K562 (cell line): Measurements from ENCODE around the gene DCXR. TPM values are rescaled to one million over a fixed set of nuclear protein-coding genes. Genes with fewer than 3 reads are reported as not detected.
A peak's percentile ranks its signal among the peaks of the same experiment; 100 is the strongest.

Source experiments
- FOXA3 ChIP-seq, 2 experiments: fragments of 450-650 bp in 1 of 2; sonication (generic) in 1 of 2; formaldehyde crosslinking; IDR thresholded peaks in 1 of 2; conservative IDR thresholded peaks in 1 of 2; 2 replicates each; pipeline versions ENCODE4 v1.4.0 to v1.8.0; 2020 to 2022; ENCODE audit warnings: mild to moderate bottlenecking in 2 of 2, missing genetic modification reagents in 1 of 2
- KDM4B ChIP-seq, 2 experiments: fragments of 450-650 bp in 1 of 2; sonication (generic) in 1 of 2; IDR thresholded peaks; 2 replicates each; pipeline ENCODE4 v1.6.1; 2016 to 2017; ENCODE audit warnings: borderline replicate concordance in 2 of 2, antibody characterized with exemption in 1 of 2, low read depth in 1 of 2, mild to moderate bottlenecking in 1 of 2
- MAFK ChIP-seq: IDR thresholded peaks from 2 replicates; pipeline ENCODE4 v1.6.1; 2011; ENCODE audit warnings: low read length, improper control_type of control experiment
- NR3C1 ChIP-seq: sonication (generic); formaldehyde crosslinking; IDR thresholded peaks from 2 replicates; pipeline ENCODE4 v1.8.1; 2022; ENCODE audit warnings: missing genetic modification reagents
- POLR2G ChIP-seq: fragments of 200-400 bp; formaldehyde crosslinking; IDR thresholded peaks from 2 replicates; pipeline ENCODE4 v1.6.1; 2017; ENCODE audit warnings: low read depth, mild to moderate bottlenecking, antibody characterized with exemption, low read length, moderate library complexity
- POLR3G ChIP-seq: IDR thresholded peaks from 2 replicates; pipeline ENCODE4 v1.6.1; 2011; ENCODE audit not compliant: insufficient read length, insufficient replicate concordance; ENCODE audit errors: extremely low read depth
- RFX7 ChIP-seq: fragments of 250-450 bp; sonication (Bioruptor Pico); IDR thresholded peaks from 2 replicates; pipeline ENCODE4 v1.5.1; 2021; ENCODE audit warnings: mild to moderate bottlenecking
- SIN3A ChIP-seq, 2 experiments: fragments of 150-350 bp in 1 of 2; IDR thresholded peaks; 2 replicates each; pipeline ENCODE4 v1.6.1; 2011 to 2016; ENCODE audit warnings: borderline replicate concordance in 2 of 2, low read depth in 2 of 2, low read length in 2 of 2, mild to moderate bottlenecking in 2 of 2, moderate library complexity in 2 of 2; ENCODE audit not compliant: control insufficient read depth in 1 of 2
- SMARCA4 ChIP-seq: fragments of 450-650 bp; IDR thresholded peaks from 2 replicates; pipeline ENCODE4 v1.6.1; 2016
- SRSF3 ChIP-seq: fragments of 200-400 bp; formaldehyde crosslinking; IDR thresholded peaks from 2 replicates; pipeline ENCODE4 v1.6.1; 2016; ENCODE audit warnings: mild to moderate bottlenecking, low read length, moderate library complexity; ENCODE audit not compliant: insufficient read depth
- THRAP3 ChIP-seq: fragments of 450-650 bp; IDR thresholded peaks from 2 replicates; pipeline ENCODE4 v1.6.1; 2016; ENCODE audit warnings: mild to moderate bottlenecking, inconsistent platforms, borderline replicate concordance
- ZNF175 ChIP-seq: fragments of 200-800 bp; sonication (Bioruptor generic); IDR thresholded peaks from 2 replicates; pipeline ENCODE4 v1.6.1; 2016; ENCODE audit warnings: low read depth, mild to moderate bottlenecking, missing genetic modification characterization, missing compliant biosample characterization
- polyA plus RNA-seq, 8 experiments: library from polyadenylated mRNA; depleted of rRNA in 4 of 8; stranded (reverse) in 5 of 8; unstranded in 3 of 8; fragments of >200 nt; fragmentation: Nextera tagmentation in 2 of 8; fragmentation: Illumina TruSeq in 1 of 8; extraction: Ambion mirVana in 2 of 8; extraction: Trizol in 1 of 8; gene quantifications; 2 replicates each; pipeline versions ENCODE4 v1.2.1 to v1.2.3, GENCODE V29; 2011 to 2014; ENCODE audit warnings: inconsistent platforms in 1 of 8, missing spikeins in 1 of 8
- total RNA-seq, 7 experiments: library from RNA; depleted of rRNA in 6 of 7; stranded (reverse); fragments of >200 nt in 6 of 7; fragmentation: Illumina TruSeq in 2 of 7; extraction: Trizol in 2 of 7; gene quantifications; 2 replicates each; pipeline versions ENCODE4 v1.2.1 to v1.2.3, GENCODE V29; 2011 to 2021; ENCODE audit warnings: low replicate concordance in 1 of 7
- TF ChIP-seq, protein P1 (sequence below), 3 experiments: fragments of 200-800 bp in 1 of 3; fragments of 250-450 bp in 1 of 3; fragments of 450-650 bp in 1 of 3; sonication (Bioruptor Pico) in 1 of 3; sonication (Bioruptor generic) in 1 of 3; formaldehyde crosslinking in 1 of 3; IDR thresholded peaks; 2 replicates each; pipeline versions ENCODE4 v1.6.1 to v1.8.0; 2016 to 2022; ENCODE audit warnings: mild to moderate bottlenecking in 2 of 3, missing genetic modification characterization in 2 of 3, missing compliant biosample characterization in 1 of 3, moderate library complexity in 1 of 3
- TF ChIP-seq, protein P2 (sequence below): sonication (generic); IDR thresholded peaks from 2 replicates; pipeline ENCODE4 v1.6.1; 2016
- TF ChIP-seq, protein P3 (sequence below): IDR thresholded peaks from 2 replicates; pipeline ENCODE4 v1.6.1; 2011; ENCODE audit not compliant: insufficient read length; ENCODE audit errors: extremely low read depth

Gene DCXR
- total and polyA plus RNA-seq, 9 of the 15 experiments (the other 6 are each of a cell fraction or from before 2014, with no cell fraction given), result 21.3 to 274 (median 156) TPM

DNA sequence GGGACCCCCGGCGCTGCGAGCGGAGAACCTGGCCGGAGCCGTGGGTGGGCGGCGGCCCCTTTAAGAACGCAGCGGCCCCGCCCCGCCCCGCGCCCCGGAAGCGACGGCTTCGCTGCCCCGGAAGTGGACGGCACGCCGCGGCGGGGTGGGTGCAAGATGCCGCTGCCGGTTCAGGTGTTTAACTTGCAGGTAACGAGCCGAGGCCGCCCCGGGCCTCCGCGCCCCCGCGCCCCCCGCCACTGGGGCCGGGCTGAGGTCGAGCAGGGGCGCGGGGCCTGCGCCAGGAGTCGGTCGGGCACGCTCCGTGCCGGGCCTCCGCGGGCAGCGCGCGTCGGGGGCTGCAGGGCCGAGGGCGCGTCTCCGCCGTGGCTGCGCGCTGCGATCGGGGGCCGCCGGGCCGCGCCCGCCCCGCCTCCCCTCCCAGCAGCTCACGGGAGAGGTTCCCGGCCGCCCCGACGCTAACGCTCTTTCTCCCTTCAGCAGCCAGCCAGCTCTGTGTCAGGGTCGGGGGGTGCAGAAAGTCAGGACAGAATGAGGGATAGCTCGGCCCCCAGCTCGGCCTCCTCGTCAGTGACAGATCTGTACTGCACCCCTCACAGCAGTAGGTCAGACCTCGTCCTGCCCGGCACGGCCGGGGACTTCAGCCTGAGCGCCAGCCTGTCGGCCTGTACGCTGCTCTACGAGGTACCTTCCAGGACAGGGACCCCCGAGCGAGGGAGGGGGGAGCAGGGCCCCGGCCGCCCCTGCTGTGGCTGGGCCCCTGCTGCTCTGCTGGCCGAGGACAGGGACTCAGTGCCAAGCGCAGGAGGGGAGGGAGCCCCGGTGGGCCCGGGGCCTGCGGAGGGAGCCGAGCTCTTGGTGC, 14.5 kb upstream of the DCXR start, which contains the start of the genes GPS1 and RFNG (continued):
- TF ChIP-seq POLR2G (peak; percentile 59), RFX7 (no peak), ZNF175 (CRISPR knock-in tag) (no peak), KDM4B (IDR thresholded peaks at IDR 0.05; ENCODE audit: borderline replicate concordance in 2 of 2, low read depth in 1 of 2) (peak in 1 of 2 experiments; percentile 89; a peak in 2 of 4 replicates), THRAP3 (no peak), POLR3G (no peak), FOXA3 (CRISPR knock-in tag; conservative IDR thresholded peaks at IDR 0.05 in 1 of 2, IDR thresholded peaks at IDR 0.05 in 1 of 2) (no peak), SRSF3 (no peak), SIN3A (IDR thresholded peaks at IDR 0.05; ENCODE audit: borderline replicate concordance in 2 of 2, control insufficient read depth in 1 of 2, low read depth in 2 of 2, low read length in 2 of 2) (peak; percentile 64 to 66; a peak in 1 of 4 replicates), MAFK (no peak), SMARCA4 (no peak), NR3C1 (no peak)
- TF ChIP-seq, protein P1, sequence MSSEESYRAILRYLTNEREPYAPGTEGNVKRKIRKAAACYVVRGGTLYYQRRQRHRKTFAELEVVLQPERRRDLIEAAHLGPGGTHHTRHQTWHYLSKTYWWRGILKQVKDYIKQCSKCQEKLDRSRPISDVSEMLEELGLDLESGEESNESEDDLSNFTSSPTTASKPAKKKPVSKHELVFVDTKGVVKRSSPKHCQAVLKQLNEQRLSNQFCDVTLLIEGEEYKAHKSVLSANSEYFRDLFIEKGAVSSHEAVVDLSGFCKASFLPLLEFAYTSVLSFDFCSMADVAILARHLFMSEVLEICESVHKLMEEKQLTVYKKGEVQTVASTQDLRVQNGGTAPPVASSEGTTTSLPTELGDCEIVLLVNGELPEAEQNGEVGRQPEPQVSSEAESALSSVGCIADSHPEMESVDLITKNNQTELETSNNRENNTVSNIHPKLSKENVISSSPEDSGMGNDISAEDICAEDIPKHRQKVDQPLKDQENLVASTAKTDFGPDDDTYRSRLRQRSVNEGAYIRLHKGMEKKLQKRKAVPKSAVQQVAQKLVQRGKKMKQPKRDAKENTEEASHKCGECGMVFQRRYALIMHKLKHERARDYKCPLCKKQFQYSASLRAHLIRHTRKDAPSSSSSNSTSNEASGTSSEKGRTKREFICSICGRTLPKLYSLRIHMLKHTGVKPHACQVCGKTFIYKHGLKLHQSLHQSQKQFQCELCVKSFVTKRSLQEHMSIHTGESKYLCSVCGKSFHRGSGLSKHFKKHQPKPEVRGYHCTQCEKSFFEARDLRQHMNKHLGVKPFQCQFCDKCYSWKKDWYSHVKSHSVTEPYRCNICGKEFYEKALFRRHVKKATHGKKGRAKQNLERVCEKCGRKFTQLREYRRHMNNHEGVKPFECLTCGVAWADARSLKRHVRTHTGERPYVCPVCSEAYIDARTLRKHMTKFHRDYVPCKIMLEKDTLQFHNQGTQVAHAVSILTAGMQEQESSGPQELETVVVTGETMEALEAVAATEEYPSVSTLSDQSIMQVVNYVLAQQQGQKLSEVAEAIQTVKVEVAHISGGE (CRISPR knock-in tag; IDR thresholded peaks at IDR 0.05), result peak in 1 of 3 experiments; percentile 81; a peak in 2 of 6 replicates
- TF ChIP-seq, protein P2, sequence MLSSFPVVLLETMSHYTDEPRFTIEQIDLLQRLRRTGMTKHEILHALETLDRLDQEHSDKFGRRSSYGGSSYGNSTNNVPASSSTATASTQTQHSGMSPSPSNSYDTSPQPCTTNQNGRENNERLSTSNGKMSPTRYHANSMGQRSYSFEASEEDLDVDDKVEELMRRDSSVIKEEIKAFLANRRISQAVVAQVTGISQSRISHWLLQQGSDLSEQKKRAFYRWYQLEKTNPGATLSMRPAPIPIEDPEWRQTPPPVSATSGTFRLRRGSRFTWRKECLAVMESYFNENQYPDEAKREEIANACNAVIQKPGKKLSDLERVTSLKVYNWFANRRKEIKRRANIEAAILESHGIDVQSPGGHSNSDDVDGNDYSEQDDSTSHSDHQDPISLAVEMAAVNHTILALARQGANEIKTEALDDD, result no peak
- TF ChIP-seq, protein P3, sequence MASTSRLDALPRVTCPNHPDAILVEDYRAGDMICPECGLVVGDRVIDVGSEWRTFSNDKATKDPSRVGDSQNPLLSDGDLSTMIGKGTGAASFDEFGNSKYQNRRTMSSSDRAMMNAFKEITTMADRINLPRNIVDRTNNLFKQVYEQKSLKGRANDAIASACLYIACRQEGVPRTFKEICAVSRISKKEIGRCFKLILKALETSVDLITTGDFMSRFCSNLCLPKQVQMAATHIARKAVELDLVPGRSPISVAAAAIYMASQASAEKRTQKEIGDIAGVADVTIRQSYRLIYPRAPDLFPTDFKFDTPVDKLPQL, result no peak
